Airway epithelial cell (primary cell): Measurements from ENCODE around the gene PAX2. TPM values are rescaled to one million over a fixed set of nuclear protein-coding genes. Genes with fewer than 3 reads are reported as not detected.

Source experiments
- total RNA-seq: library from RNA; depleted of rRNA; stranded (reverse); fragments of >200 nt; gene quantifications from 2 replicates; pipeline ENCODE4 v1.2.3, GENCODE V29; 2015

PAX2 gene
- total RNA-seq: not detected in 2 replicates

DNA sequence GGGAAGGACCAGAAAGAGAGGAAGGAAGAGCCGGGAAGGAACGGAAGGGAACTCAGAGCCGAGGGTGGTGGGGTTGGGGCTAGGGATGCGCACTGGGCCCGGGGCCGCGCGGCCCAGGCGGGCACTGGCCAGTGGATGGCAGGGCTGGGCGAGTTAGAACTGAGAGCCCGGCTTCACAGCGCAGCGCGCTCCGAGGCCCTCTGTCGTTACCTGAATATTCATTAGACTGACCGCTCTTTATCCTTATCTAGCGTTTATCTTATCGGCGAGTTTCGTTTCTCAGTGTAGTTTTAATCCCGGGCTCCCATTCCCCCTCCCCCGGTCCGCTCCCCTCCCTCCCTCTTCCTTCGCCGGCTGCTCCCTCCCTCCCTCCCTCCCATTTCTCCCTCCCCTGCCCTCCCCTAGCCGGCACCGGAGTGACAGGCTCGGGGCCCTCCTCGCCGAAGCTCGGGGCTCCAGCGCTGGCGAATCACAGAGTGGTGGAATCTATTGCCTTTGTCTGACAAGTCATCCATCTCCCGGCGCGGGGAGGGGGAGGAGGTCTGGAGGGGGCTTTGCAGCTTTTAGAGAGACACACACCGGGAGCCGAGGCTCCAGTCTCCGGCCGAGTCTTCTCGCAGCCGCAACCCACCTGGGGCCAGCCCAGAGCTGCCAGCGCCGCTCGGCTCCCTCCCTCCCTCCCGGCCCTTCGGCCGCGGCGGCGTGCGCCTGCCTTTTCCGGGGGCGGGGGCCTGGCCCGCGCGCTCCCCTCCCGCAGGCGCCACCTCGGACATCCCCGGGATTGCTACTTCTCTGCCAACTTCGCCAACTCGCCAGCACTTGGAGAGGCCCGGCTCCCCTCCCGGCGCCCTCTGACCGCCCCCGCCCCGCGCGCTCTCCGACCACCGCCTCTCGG, at the start of gene PAX2:
Gene PAX2 (plus strand): TSS at position 596 of the 895 bp plus-strand sequence. CDS start 679 bp downstream, outside the sequence.

Other genes starting within 250 kb of the PAX2 start
- gene SEC31B, start 225.7 kb upstream of the PAX2 start, total RNA-seq: 0.42 and 0.85 TPM in 2 replicates
- gene NDUFB8, start 215.7 kb upstream of the PAX2 start, total RNA-seq: 269 and 275 TPM in 2 replicates
- 6.6 and 8.4 TPM in 2 replicates for gene HIF1AN, start 209.6 kb upstream of the PAX2 start, total RNA-seq
- 8.1 and 9.4 TPM in 2 replicates for gene SLF2, start 167.4 kb downstream of the PAX2 start, total RNA-seq
- 1.2 and 1.9 TPM in 2 replicates for gene SEMA4G, start 223.9 kb downstream of the PAX2 start, total RNA-seq
- gene MRPL43, start 241.9 kb downstream of the PAX2 start, total RNA-seq: 100 and 112 TPM in 2 replicates
- 6.4 and 10.1 TPM in 2 replicates for gene TWNK, start 242.0 kb downstream of the PAX2 start, total RNA-seq